CD4-positive, alpha-beta T cell treated with Interleukin-15 for 4 hours (primary cell): ENCODE results near the gene ORAI2.
"Not testable (repeated sequence)": the region's sequence is repeated elsewhere in the genome, so short reads cannot be mapped to it uniquely, and the experiment has no call there.

Source experiments
- DNase-seq: peaks from one replicate; pipeline ENCODE4 v3.0.0-alpha.2; 2020; ENCODE audit warnings: low spot score

Gene ORAI2

DNA sequence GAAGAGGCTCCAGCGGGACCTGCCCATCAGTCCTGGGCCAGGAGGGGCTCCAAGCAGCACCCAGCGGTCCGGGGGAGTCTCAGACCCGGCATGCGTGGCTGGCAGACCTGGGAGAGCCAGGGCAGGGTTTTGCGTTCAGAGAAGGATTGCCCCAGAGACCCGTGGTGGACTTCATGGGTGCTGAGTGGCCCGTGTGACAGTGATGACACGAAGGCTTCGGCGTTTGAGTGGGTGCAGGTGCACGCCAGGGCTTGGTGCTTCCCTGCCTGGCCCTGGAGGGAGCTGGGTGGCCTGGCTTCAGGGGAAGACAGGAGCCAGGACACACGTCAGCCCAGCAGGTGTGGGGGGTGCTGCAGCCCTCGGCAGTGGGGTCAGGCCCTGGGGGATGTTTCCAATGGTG, 13.9 kb downstream of the ORAI2 start:
- DNase-seq: no peak

DNA sequence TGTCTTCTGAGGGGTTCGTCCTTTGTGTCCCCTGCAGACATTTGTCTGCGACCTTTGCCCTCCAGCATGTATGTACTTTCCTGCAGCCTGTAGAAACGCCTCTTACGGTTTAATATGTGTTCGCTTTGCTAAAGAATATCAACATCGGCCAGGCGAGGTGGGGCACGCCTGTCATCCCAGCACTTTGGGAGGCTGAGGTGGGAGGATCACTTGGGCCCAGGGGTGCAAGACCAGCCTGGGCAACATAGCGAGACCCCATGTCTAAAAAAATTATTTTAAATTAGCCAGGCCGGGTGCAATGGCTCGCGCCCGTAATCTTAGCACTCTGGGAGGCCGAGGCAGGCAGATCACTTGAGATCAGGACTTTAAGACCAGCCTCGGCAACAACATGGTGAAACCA, 15.8 kb downstream of the ORAI2 start:
- DNase-seq: no peak

DNA sequence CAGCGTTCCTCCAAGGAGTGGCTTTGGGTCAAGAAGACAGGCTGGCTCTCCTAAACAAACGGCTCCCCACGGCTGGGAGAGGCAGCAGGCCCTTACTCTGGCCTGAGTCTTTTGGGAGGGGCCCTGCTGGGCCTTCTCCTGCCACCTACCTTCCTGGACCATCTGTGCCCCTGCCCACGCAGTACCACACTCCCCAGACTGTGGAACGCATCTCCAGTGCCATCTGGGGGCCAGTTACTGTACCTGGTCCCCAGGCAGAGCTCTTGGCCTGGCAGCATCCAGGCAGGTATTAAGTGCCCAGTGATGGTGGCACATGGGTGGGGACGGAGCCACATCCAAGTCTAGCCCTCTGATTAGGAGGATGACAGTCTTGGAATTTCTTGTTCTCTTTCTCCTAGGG, 16.9 kb downstream of the ORAI2 start:
- DNase-seq: peak; percentile 53

DNA sequence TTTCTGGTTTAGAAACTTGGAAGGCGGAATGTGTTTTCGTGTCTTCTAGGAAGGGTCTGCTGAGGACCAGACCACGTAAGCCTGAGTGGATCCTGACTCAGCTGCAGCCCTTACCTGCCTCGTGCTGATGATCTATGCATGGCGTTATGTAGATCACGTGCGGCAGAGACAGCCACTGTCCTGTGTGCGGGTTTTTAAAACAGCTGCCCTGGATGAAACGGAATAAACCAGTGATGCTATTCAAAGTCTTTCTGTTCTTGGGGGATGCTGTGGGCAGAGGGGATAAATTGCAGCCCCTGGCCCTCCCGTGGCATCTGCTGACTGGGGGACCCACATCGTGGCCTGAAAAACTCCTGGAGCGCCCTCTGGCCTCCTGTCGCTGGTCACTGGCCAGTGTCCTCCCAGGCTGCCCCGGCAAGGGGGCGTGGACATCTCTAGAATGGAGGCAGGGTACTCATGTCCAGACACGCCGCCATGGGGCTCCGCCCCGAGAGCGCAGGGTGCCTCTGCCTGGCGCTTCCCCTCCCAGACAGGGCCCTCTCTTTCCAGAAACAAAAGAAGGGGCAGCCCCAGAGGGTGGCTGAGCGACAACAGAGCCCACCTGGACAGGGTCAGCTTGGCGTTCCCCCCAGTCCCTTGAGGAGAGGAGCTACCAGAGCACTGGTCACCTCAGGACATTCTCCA, 18.1 kb downstream of the ORAI2 start:
- no peak for DNase-seq

DNA sequence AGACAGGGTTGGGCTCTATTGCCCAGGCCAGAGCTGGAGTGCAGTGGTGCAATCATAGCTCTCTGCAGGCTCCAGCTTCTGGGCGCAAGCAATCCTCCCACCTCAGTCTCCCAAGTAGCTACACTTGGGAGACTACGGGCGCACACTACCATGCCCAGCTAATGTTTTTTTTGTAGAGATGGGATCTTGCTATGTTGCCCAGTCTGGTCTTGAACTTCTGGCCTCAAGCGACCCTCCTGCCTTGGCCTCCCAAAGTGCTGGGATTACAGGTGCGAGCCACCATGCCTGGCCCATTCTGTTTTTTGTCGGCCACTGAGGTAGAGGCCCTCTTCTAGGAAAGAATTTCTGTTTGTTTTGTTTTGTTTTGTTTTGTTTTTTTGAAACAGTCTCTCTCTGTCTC, 19.1 kb downstream of the ORAI2 start:
- no peak for DNase-seq

DNA sequence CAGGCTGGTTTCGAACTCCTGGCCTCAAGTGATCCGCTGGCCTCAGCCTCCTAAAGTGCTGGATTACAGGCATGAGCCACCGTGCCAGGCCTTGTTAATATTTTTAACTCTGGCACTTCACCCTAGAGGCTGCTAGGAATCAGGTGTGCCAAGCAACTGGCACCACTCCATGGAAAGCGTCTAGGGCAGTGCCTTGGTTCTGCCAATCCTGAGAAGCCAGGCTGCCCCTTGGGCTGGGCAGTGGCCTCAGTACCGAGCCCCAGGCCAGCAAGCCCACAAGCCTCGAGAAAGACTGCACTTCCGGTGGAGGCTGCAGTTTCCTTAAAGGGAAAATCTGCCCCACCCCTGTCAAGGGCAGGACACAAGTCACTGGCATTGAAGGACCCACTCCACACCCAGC, 19.9 kb downstream of the ORAI2 start:
- no peak for DNase-seq

DNA sequence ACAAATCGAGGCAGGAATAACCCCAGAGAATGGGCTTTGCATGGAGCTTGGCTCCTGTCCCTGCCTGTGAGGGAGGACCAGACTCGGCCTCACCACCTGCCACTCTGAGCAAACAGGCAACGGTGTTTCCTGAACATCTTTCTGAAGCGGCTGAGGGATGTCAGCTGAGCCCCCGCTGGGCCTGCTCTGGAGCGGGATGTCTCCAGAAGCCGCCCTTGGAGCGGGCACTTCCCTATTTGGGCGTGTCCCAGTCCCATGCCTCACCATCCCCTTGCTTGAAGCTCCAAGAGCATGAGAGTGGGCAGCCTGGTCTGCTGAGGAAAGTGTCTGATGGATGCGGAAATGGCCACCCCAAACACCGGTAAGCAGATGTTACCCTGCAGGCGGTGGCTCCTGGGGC, 21.1 kb downstream of the ORAI2 start:
- DNase-seq: no peak

DNA sequence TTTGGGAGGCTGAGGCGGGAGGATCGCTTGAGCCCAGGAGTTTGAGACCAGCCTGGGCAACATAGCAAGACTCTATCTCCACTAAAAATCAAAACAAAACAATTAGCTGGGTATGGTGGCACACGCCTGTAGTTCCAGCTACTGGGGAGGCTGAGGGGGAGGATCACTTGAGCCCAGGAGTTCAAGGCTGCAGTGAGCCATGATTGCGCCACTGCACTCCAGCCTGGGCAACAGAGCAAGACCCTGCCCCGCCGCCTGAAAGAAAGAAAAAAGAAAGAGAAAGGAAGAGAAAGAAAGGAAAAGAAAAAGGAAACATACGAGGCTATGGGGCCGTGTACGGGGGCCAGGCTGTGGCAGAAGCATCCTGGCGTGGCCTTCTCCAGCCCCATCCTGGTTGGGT, 21.6 kb downstream of the ORAI2 start:
- not testable (repeated sequence) for DNase-seq

DNA sequence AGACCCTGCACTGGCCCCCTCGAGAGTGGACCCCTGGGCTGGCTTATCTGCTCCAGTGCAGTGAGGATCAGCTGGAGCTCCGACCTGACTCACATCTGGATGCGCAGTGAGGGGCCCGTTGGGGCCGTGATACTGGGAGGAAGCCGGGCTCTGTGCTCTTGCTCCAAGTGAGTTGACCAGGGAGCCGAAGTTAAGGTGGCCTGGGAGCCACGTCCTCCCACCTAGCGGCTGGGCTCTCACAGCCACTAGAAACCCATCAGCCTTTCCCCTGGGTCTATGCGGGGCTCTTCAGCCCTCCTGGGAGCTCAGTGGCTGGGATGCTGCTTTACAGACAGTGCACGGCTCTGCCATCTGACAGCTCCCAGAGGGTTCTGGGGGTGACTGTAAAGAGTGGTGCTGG, 22.2 kb downstream of the ORAI2 start:
- no peak for DNase-seq

DNA sequence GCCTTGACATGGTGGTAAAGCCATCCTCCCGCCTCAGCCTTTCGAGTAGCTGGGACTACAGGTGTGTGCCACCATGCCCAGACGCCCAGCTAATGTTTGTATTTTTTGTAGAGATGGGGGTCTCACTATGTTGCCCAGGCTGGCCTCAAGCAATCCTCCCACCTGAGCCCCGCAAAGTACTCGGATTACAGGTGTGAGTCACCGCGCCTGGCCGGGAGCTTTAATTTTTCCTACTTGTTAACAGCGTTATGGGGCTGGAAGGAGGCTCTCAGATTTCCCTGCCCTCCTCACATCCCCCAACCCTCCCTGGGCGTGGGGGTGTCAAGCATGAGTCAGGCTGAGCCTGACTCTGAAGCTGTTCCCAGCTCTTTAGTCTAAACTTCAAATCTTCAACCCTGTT, 23.0 kb downstream of the ORAI2 start:
- no peak for DNase-seq

DNA sequence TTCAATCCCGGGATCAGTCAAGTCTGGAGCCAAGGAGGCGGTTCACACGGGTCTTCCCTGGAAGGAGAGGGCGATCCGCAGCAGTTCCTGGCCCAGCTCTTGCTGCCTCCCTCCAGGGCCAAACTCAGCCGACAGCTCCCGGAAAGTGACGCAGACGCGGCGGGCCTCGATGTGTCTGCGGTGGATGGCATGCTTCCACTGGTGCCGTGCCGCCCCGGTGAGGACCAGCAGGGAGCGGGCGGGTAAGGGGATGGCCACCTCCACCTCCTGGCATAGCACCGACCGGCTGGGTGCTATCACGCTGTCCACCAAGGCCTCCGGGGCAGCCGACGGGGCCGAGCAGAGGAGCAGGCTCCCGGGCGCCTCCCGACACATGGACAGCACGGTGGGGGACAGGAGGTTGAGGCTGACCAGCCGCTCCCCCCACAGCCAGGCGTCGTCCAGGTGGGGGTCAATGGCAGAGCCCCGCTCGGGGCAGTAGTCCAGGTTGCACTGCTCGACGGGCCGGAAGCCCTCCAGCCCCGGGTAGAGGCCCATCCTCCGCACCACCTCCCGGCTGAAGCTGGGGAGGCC, 24.1 kb downstream of the ORAI2 start:
- DNase-seq: no peak

DNA sequence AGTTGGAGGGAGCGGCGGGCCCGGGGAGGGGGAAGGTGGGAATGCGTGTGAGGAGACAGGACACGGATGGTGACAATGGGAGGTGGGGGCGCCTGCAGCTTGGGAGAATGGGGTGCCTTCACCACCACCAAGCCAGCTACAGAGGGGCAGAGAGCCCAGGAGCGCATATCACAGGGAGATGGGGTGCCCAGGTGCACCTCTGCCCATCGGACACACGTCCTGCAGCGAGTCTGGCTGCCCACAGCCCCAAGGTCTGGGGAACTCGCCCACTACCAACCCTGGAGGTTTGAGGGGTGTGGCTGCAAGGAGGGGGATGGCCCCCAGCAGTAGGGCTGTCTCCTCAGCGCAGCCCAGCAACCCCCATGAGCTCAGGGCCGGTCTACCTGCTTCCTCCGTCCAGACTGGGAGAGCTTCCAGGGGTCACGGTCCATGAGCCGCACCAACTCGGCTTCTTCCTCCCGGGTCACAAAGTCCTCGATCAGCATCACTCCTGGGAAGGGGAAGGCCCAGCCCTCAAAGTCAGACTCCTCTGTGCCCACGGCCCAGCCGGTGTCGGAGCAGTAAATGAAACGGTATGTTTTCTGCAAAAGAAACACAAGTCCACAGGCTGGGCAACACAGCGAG, 26.0 kb downstream of the ORAI2 start:
- DNase-seq: no peak

DNA sequence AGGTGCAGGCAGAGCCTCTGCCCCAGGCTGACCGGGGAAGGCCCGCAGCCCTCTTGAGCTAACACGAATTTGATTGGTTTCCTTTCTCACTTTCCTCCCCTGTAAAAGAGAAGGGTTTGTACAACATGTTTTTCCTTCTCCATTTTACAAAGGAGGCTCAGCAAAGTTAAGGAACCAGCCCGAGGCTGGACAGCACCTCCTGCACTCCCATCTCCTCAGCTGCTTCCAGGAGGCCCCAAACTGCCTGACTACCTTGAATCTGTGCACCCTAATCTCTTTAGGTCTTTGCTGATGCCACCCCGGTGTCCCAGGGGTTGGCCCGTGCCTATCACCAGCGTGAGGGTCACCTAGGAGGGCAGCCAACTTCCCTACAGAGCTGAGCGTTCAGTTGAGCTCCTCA, 27.1 kb downstream of the ORAI2 start:
- DNase-seq: no peak

DNA sequence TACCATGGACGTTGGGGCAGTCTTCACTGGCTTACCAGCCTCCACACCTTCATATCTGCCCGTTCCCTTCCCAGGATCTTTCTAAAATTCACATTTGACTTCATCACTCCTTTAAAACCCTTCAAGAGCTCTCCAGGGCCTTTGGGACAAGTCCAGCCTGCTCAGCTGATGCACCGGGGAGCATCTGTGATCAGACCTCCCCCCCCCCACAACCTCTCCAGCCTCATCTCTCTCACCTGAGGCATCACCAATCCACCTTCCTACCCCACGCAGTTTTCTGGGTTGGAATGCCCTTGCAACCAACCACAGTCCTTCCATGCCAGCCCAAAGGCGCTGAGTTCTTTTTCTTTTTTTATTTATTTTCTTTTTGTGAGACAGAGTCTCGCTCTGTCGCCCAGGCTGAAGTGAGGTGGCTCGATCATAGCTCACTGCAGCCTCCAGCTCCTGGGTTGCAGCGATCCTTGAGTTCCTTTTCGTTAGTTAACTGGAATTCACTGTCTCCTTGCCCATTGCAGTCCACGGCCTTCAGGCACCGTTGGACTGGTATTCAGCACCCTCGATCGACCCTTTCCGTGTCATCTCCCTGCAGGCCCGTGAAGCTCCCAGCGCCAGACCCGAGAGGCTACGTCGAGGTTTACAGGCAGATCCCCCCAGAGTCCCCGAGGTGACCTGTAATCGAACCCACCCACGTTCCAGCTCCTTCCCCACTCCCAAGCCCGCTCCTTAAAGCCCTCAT, 30.6 kb downstream of the ORAI2 start:
- no peak for DNase-seq

DNA sequence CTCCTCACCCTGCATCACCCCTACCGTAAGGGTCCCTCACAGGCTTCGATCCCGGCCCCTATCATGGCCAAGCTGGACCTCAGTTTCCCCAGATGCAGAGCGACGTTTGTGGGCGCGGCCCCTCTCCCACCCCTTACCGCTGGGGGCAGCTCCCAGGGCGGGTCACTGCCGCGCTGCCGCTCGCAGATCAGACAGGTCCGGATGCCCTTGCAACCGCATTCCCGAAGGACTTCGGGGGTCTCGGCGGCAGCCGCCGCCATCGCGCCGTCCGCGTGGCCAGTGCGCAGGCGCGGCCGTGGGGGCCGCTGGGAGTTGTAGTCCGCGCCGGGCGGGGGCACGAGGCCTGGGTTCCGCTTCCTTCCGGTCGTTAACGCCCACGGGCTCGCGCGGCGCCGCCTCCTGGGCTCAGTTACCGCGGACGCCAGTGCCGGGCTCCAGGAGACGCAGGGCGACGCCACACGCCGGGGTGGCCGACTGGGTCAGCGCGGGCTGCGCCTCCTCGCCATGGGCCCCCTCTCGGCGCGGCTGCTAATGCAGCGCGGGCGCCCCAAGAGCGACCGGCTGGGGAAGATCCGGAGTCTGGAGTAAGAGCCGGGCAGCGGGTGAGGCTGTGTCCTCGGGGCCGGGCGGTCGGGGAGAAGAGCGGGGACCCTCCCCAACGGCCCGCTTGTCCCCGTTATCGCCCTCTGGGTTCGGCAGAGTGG, 31.4 kb downstream of the ORAI2 start, which contains the start of the genes ALKBH4 and LRWD1:
Gene ALKBH4, minus strand, starts transcription at position 287 of the 704 bp plus-strand sequence. Its CDS starts 27 bp downstream, at position 260.
Gene LRWD1, plus strand, starts transcription at position 408 of the 704 bp plus-strand sequence. Its CDS starts 97 bp downstream, at position 505.
- peak; percentile 95 for DNase-seq

DNA sequence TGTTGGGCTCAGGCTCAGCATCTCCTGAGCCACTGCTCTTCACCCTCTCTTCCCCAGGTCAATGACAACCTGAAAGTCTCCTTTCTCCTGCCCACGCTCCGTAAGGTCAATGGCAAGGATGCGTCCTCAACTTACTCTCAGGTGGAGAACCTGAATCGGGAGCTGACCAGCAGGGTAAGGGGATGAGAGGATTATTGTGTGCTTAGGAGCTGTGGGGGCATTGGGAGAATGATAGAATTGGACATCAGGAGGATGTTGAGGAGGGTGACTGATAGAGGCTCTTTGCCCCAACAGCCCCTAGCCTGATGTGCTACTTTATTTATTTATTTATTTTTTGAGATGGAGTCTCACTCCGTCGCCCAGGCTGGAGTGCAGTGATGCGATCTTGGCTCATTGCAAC, 32.7 kb downstream of the ORAI2 start:
- no peak for DNase-seq

DNA sequence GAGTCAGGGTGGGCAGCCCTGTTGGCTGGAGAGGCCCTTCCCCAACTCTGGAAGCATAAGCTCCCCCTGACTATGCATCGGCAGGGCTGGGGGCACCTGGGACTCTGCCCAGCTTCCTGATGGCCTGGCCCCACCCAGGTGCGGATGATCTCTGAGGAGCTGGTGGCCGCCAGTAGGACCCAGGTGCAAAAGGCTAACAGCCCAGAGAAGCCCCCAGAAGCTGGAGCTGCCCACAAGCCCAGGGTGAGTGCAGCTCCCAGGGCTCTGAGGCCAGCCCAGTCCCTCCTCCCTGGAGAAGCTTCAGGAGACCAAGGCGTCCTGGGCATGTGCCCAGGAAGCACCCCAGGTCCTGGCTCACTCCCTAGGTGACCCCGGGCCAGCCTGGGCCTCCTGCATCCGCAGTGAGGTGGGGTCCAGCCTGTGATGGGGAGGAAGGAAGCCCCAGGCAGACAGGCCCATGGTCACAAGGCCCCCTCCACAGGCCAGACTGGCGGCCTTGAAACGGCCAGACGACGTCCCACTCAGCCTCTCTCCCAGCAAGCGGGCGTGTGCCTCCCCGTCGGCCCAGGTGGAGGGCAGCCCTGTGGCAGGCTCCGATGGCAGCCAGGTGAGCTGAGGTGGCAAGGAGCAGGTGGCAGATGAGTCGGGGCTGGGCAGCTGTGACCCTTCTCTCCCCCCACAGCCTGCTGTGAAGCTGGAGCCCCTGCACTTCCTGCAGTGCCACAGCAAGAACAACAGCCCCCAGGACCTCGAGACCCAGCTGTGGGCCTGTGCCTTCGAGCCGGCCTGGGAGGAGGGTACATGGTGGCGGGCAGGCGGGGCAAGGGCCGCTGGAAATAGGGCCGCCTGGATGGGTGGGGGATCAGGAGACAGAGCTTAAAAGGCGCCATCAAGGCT, 34.5 kb downstream of the ORAI2 start:
- no peak for DNase-seq

DNA sequence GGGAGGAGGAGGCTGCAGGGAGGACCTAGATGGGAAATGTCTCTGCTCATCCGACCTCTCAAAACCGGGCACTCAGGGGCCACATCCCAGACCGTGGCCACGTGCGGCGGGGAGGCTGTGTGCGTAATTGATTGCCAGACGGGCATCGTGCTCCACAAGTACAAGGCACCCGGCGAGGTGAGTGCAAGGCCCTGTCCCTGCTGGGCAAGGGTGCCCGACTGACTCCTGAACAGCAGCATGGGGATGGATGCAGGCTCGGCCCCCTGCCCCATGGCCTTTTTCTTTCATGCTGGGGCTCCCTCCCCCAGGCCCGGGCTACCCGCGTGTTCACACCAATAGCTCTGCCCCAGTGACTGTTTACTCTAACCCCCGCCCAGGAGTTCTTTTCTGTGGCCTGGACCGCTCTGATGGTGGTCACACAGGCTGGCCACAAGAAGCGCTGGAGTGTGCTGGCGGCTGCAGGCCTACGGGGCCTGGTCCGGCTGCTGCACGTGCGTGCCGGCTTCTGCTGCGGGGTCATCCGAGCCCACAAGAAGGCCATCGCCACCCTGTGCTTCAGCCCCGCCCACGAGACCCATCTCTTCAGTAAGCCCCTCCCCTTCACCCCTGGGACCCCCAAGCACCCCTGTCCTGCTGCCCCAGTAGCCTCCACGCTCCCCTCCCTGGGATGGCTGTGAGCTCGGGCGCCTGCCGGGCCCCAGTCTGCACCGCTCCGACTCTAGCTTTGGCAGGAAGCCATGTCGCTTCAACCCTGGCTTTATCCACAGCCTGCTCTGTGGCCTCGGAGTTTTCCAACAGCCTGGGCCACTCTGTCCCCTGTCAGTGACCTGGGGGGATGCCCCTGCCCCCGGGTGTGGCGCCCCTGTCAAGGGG, 35.3 kb downstream of the ORAI2 start:
- no peak for DNase-seq

DNA sequence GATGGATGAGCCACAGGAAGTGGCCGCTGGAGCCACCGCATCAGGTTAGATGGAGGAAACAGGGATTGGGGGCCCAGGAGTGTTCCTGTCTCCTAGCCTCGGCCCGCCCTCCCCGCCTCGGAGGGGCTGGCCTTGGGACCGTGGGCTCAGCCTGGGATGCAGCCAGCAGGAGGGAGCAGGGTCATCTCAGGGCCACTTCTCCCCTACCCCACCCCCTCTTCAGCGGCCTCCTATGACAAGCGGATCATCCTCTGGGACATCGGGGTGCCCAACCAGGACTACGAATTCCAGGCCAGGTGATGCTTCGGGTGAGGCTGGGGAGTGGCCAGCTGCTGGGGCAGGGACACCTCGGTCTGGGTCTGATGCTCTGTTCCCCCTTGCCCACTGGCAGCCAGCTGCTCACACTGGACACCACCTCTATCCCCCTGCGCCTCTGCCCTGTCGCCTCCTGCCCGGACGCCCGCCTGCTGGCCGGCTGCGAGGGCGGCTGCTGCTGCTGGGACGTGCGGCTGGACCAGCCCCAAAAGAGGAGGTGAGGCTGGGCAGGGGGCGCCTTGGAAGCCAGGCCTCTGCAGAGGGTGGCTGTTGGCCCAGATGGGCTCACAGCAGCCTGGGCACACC, 36.1 kb downstream of the ORAI2 start:
- no peak for DNase-seq
